HCT116 (cell line): ENCODE results near the gene AP1M1.

ENCODE experiments used
- EZH2phosphoT487 ChIP-seq: fragments of 200-600 bp; IDR thresholded peaks from 2 replicates; pipeline ENCODE4 v1.6.1; 2018; ENCODE audit warnings: antibody characterized with exemption, borderline replicate concordance
- FOSL1 ChIP-seq: IDR thresholded peaks from 2 replicates; pipeline ENCODE4 v1.6.1; 2012; ENCODE audit warnings: low read depth
- TF ChIP-seq, protein P1 (sequence below): IDR thresholded peaks from 2 replicates; pipeline ENCODE4 v1.6.1; 2012
- TF ChIP-seq, protein P2 (sequence below): IDR thresholded peaks from 2 replicates; pipeline ENCODE4 v1.6.1; 2011; ENCODE audit warnings: mild to moderate bottlenecking, low read length, moderate library complexity; ENCODE audit not compliant: insufficient replicate concordance; ENCODE audit errors: extremely low read depth
- TF ChIP-seq, protein P3 (sequence below), 3 experiments: fragments of 200-600 bp in 1 of 3; sonication (generic) in 1 of 3; IDR thresholded peaks in 2 of 3; conservative IDR thresholded peaks in 1 of 3; 2 replicates each; pipeline ENCODE4 v1.5.1; 2012 to 2017; ENCODE audit warnings: low read depth in 2 of 3, low read length in 2 of 3, antibody characterized with exemption in 1 of 3, borderline replicate concordance in 1 of 3, control low read depth in 1 of 3, mild to moderate bottlenecking in 1 of 3, mixed read lengths in 1 of 3, mixed run types in 1 of 3, moderate library complexity in 1 of 3; ENCODE audit not compliant: insufficient read depth in 1 of 3
- TF ChIP-seq, protein P4 (sequence below): IDR thresholded peaks from 2 replicates; pipeline ENCODE4 v1.6.1; 2012; ENCODE audit warnings: low read depth

DNA sequence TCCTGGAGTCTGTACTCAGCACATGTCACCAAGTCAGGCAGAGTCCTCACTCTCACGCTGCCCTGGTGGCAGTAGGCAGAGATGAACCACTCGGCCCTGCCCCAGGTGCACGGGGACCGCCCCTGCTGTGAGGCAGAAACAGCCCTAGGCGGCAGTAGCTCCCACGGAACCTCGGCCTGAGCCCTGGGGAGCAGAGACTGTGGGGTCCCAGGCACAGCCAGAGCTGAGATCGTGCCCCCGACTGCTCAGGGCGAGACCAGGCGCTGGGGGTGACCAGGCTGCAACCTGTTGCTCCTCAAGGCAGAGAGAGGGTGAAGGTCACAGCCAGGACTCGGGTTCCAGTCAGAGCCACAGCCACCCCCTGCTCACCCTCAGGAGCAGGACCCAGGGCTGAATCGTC is 34.9 kb downstream of the AP1M1 start:
- TF ChIP-seq EZH2phosphoT487, result no peak
- TF ChIP-seq, protein P1, sequence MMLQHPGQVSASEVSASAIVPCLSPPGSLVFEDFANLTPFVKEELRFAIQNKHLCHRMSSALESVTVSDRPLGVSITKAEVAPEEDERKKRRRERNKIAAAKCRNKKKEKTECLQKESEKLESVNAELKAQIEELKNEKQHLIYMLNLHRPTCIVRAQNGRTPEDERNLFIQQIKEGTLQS, result no peak
- TF ChIP-seq FOSL1, result no peak
- TF ChIP-seq, protein P2, sequence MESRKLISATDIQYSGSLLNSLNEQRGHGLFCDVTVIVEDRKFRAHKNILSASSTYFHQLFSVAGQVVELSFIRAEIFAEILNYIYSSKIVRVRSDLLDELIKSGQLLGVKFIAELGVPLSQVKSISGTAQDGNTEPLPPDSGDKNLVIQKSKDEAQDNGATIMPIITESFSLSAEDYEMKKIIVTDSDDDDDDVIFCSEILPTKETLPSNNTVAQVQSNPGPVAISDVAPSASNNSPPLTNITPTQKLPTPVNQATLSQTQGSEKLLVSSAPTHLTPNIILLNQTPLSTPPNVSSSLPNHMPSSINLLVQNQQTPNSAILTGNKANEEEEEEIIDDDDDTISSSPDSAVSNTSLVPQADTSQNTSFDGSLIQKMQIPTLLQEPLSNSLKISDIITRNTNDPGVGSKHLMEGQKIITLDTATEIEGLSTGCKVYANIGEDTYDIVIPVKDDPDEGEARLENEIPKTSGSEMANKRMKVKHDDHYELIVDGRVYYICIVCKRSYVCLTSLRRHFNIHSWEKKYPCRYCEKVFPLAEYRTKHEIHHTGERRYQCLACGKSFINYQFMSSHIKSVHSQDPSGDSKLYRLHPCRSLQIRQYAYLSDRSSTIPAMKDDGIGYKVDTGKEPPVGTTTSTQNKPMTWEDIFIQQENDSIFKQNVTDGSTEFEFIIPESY, result no peak
- TF ChIP-seq, protein P3, sequence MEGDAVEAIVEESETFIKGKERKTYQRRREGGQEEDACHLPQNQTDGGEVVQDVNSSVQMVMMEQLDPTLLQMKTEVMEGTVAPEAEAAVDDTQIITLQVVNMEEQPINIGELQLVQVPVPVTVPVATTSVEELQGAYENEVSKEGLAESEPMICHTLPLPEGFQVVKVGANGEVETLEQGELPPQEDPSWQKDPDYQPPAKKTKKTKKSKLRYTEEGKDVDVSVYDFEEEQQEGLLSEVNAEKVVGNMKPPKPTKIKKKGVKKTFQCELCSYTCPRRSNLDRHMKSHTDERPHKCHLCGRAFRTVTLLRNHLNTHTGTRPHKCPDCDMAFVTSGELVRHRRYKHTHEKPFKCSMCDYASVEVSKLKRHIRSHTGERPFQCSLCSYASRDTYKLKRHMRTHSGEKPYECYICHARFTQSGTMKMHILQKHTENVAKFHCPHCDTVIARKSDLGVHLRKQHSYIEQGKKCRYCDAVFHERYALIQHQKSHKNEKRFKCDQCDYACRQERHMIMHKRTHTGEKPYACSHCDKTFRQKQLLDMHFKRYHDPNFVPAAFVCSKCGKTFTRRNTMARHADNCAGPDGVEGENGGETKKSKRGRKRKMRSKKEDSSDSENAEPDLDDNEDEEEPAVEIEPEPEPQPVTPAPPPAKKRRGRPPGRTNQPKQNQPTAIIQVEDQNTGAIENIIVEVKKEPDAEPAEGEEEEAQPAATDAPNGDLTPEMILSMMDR (IDR thresholded peaks at IDR 0.05 in 2 of 3, conservative IDR thresholded peaks at IDR 0.05 in 1 of 3; ENCODE audit: borderline replicate concordance in 1 of 3, insufficient read depth in 1 of 3, low read depth in 2 of 3, low read length in 2 of 3), result no peak
- TF ChIP-seq, protein P4, sequence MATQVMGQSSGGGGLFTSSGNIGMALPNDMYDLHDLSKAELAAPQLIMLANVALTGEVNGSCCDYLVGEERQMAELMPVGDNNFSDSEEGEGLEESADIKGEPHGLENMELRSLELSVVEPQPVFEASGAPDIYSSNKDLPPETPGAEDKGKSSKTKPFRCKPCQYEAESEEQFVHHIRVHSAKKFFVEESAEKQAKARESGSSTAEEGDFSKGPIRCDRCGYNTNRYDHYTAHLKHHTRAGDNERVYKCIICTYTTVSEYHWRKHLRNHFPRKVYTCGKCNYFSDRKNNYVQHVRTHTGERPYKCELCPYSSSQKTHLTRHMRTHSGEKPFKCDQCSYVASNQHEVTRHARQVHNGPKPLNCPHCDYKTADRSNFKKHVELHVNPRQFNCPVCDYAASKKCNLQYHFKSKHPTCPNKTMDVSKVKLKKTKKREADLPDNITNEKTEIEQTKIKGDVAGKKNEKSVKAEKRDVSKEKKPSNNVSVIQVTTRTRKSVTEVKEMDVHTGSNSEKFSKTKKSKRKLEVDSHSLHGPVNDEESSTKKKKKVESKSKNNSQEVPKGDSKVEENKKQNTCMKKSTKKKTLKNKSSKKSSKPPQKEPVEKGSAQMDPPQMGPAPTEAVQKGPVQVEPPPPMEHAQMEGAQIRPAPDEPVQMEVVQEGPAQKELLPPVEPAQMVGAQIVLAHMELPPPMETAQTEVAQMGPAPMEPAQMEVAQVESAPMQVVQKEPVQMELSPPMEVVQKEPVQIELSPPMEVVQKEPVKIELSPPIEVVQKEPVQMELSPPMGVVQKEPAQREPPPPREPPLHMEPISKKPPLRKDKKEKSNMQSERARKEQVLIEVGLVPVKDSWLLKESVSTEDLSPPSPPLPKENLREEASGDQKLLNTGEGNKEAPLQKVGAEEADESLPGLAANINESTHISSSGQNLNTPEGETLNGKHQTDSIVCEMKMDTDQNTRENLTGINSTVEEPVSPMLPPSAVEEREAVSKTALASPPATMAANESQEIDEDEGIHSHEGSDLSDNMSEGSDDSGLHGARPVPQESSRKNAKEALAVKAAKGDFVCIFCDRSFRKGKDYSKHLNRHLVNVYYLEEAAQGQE, result no peak
